ENCODE results near the gene MYOG.

MYOG gene

DNA sequence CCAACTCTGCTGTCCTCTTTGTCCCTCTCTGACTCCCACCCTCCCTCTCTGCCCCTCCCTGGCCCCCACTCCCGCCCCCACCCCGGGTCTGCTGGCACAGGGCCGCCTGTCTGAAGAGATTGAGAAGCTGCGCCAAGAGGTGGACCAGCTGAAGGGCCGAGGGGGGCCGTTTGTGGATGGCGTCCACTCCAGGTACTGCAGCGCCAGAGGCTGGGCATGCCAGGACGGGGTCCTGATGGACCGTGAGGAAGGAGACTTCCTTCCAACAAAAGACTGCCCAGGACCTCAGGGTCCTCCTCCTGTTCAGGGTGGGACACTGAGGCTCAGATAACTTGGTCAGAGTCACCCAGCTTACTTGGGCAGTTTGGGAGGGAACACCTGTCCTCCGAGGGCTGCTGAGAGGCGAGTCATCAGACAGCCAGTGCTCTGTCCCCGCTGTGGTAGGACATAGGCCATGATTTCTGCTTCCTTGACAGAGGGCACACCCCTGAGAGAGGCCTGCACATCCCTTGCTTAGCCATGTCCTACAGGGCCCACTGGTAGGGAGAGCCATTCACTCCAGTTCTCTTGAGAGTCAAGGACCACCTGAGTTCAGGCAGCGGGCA lies 36.1 kb downstream of the MYOG start:
- POLR2A ChIA-PET = no interaction called here
- DNase-seq (ENCODE audit: low read depth, low spot score) = no peak

DNA sequence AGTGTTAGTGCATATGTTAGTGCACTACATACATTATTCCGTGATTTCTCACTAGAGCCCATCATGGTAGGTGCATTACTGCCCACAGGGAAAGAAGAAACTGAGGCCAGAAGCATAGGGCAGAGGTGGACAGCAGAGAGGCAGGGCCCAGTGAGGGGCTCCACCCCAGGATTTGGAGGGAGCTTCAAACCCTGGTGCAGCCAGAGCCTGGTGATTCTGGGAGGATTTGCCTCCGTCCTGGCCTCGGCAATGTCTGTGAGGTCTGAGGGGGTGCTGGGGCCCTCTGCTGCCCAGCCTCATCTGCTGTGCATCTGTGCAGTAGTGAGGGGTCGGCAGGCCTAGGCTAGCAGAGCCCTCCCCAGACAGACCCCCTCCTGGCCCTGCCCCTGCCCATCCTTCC lies 36.7 kb downstream of the MYOG start:
- TF ChIP-seq, protein P1, sequence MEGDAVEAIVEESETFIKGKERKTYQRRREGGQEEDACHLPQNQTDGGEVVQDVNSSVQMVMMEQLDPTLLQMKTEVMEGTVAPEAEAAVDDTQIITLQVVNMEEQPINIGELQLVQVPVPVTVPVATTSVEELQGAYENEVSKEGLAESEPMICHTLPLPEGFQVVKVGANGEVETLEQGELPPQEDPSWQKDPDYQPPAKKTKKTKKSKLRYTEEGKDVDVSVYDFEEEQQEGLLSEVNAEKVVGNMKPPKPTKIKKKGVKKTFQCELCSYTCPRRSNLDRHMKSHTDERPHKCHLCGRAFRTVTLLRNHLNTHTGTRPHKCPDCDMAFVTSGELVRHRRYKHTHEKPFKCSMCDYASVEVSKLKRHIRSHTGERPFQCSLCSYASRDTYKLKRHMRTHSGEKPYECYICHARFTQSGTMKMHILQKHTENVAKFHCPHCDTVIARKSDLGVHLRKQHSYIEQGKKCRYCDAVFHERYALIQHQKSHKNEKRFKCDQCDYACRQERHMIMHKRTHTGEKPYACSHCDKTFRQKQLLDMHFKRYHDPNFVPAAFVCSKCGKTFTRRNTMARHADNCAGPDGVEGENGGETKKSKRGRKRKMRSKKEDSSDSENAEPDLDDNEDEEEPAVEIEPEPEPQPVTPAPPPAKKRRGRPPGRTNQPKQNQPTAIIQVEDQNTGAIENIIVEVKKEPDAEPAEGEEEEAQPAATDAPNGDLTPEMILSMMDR (IDR thresholded peaks at IDR 0.05; ENCODE audit: insufficient read depth, low read length, missing control alignments) = no peak
- no peak for DNase-seq (ENCODE audit: low read depth, low spot score)
- POLR2A ChIA-PET = no interaction called here
- H3K4me3 ChIP-seq (ENCODE audit: low read depth, low read length) = no peak overlapping the region
- CTCF ChIA-PET = interaction anchor here (1.0 to 15.3 kb wide), 4 partner anchors 8 to 218 kb away, joined by 4 to 152 read pairs (median 5); no protein-coding TSS in a partner anchor

More for the DNA sequence above, 36.1 kb downstream of the MYOG start:
- CTCF ChIA-PET = interaction anchor here (1.0 to 15.3 kb wide), 4 partner anchors 8 to 218 kb away, joined by 4 to 152 read pairs (median 5); no protein-coding TSS in a partner anchor
- TF ChIP-seq, protein P1 (IDR thresholded peaks at IDR 0.05; ENCODE audit: insufficient read depth, low read length, missing control alignments) = no peak
- no peak overlapping the region for H3K4me3 ChIP-seq (ENCODE audit: low read depth, low read length)

DNA sequence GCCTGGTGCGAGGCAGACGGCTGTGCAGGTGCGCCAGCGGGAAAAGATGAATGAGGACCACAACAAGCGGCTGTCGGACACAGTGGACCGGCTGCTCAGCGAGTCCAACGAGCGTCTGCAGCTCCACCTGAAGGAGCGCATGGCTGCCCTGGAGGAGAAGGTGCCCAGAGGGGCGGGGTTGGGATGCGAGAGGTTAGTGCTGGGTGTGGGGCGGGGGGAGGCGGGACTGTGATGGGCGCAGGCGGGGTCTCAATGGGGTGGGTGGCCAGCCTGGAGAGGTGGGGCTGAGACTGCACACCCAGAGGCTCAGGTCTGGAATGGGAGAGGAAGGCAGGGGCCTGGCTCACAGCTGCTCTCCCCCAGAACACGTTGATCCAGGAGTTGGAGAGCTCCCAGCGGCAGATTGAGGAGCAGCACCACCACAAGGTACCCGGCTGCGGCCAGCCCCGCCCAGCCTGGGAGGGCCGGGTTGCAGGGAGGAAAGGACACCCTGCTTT lies 37.2 kb downstream of the MYOG start:
- POLR2A ChIA-PET = no interaction called here
- H3K4me3 ChIP-seq (ENCODE audit: low read depth, low read length) = no peak overlapping the region
- DNase-seq (ENCODE audit: low read depth, low spot score) = no peak
- TF ChIP-seq, protein P1 (IDR thresholded peaks at IDR 0.05; ENCODE audit: insufficient read depth, low read length, missing control alignments) = no peak
- CTCF ChIA-PET = interaction anchor here (1.0 to 15.3 kb wide), 4 partner anchors 8 to 219 kb away, joined by 4 to 152 read pairs (median 5); no protein-coding TSS in a partner anchor

DNA sequence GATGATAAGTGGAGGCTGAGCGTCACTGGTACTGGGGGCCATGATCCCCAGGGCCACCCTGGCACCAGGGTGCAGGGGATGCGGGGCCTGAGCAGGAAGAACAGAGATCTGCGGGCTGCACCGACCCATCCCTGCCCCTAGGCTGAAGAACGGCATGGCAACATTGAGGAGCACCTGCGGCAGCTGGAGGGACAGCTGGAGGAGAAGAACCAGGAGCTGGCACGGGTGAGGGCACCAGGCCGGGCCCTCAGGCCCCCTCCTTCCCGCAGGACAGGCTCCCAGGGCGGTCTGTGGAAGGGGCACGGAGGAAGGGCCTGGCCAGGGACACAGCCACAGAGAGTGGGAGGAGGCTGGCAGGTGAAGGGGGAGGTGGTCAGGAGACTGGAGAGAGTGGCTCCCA lies 37.7 kb downstream of the MYOG start:
- no peak overlapping the region for H3K4me3 ChIP-seq (ENCODE audit: low read depth, low read length)
- POLR2A ChIA-PET = no interaction called here
- CTCF ChIA-PET = interaction anchor here (1.5 to 15.3 kb wide), 3 partner anchors 7 to 20 kb away, joined by 4 to 152 read pairs (median 6); no protein-coding TSS in a partner anchor
- TF ChIP-seq, protein P1 (IDR thresholded peaks at IDR 0.05; ENCODE audit: insufficient read depth, low read length, missing control alignments) = no peak
- DNase-seq (ENCODE audit: low read depth, low spot score) = no peak

DNA sequence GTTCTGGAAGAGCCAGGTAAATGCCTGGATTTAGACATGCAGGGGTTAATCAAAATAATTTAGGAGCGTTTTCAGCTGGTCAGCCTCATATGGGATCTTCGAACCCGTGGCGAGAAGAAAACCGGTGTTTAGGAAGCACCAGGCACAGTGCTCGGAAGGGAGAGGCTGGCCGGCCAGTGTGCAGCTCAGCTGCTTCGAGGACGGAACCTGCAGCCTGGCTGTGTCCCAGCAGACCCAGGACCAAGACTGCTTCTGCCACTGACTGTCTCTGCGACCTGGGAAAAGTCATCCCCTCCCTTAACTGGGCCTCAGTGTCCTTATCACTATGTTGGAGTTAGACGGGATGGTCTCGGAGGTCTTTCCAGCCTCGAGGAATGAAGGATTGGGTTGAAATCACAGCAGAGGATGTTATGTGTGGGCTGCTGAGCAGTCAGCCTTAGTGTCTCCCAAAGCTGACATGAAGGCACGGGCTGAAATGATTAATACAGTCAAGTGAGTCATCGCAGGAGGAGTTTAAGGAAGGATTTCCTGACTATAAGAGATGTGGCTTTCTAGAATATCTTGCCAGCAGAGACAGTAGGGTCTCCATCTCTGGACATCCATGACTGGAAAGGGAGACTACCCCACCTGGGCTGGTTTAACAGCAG lies 38.7 kb downstream of the MYOG start:
- peak; percentile 21 for DNase-seq (ENCODE audit: low read depth, low spot score)
- no peak overlapping the region for H3K4me3 ChIP-seq (ENCODE audit: low read depth, low read length)
- TF ChIP-seq, protein P1 (IDR thresholded peaks at IDR 0.05; ENCODE audit: insufficient read depth, low read length, missing control alignments) = no peak

More for the DNA sequence above, 38.7 kb downstream of the MYOG start:
- CTCF ChIA-PET = interaction anchor here (1.0 to 15.3 kb wide), 10 partner anchors 6 to 222 kb away, joined by 3 to 209 read pairs (median 6); partner anchors contain the start of gene MYBPH
- POLR2A ChIA-PET = no interaction called here

Data from AG04449 (cell line).